GM19463 (cell line): ENCODE data around the gene DST.
A peak's percentile ranks its signal among the peaks of the same experiment; 100 is the strongest.

Experiments
- ATAC-seq: cut with Tn5 transposase; IDR thresholded peaks from one replicate; pipeline ENCODE4 v1.9.1; 2021; ENCODE audit warnings: mild to moderate bottlenecking, moderate library complexity; ENCODE audit not compliant: unreplicated experiment

The DST gene

DNA sequence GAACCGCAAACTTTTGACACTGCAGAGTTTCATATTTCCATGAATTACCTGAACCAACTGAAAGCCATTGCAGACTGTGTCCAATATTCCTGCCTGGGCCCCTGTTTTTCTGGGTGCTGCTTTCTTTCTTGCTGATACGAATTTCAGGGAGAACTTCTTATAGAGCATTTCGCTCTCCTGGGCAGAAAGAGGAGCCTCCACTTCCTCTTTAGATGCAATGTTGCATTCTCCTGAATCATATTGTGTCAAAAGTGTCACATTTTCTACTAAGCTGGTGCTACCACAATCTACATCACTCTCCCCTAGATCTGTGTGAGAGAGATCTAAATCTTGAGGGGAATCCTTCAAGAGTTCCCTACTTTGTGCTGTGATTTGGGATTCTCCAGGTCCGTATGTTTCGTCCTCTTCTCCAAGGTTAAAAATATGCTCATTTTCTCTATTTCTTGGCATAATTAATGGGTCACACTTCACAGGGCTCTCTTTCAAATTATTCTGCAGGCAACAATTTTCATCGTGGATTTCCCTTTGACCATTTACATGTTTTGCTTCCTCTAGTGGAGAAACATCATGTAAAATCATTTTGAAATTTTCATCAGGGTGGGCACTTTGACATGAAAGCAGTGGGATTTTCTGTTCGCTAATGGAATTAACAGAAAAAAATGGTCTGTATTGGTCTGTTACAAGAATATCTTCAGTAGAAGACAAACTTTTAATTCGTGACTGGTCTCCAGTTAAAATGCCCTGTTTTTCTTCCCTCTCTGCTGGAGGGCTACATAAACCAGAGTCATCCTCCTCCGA lies 102.3 kb downstream of the DST start:
- ATAC-seq: no peak

DNA sequence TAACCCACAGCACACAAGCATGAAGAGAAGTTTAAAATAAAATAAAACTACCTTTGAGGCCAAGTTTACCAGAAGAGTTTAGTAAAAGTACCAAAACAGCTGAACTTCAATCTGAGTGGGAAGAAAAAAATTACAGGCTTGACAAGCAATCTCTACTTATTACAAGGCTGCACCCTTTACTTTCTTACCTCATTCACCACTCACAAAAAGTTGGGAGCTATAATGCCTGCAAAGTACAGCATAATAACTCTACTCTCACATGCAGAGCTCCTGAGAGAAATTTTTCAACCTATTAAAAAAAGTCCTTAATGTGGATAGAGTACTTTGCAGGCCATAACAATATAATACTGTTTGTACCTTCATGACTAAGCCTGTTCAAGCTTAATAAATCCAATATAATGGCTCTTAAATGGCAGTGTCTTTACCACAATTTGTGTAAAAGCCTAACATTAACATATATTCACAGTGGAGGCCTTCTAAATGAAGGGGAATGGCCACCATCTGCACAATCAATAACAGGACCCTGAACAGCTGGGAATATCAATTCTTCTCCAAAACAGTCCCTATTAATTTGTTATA lies 103.1 kb downstream of the DST start:
- no peak for ATAC-seq

DNA sequence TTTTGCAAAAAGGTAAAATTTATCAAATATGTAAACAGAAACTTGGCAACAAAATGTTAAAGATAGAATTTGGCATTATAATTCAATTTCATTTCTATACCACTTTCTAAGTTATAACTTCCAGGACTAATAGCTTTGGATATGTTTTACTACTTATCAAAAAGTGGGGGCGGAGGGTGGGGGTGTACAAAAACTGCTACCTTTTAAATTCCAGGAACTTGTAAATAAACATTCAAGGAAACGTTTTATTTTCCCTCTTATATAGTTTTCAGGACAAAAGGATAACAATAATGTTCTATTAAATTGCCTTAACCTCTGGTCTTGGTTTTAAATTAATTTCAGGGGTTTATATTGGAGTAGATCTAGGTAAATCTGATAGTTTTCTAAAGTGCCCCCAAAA lies 103.8 kb downstream of the DST start:
- no peak for ATAC-seq

DNA sequence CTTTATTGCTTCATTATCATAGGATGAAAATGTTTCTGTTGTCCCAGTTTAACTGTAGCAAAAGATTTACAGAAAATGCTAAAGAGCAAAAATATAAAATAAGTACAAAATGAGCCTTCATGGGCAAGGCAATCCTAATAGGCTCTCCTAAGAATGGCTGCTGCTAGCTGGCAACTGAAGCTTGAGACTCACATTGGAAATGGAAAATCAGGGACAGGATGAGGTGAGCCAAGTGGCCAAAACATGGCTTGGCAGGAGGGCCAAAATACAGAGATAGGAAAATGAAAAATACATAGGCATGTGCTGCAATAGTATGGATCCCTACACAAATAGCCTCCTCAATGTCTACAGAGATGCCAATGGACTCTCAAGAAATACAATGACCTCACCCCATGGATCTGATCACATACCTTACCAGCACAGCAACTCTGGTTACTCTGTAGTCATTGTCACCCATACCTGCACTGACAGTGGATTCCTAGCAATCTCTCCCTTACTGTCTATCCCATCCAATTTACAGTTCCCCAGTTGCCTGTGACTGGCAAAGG lies 105.4 kb downstream of the DST start:
- no peak for ATAC-seq

DNA sequence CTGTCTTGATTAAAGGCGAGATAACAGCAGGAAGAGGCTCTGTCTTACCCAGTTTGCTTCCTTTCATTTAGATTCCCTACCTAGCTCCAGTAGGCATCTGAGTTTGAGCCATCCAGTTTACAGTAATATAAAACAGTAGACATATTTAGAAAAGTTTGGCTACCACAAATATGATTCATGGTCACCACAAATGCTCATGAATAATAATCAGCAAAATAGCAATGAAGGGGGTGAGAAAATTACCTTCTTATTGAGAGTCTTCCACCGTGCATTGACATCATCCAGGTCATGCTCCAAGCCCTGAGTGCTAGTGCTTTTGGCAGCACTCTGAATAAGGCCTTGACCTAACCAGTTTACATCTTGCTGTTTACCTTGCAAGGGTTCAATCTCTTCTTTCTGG lies 106.2 kb downstream of the DST start:
- ATAC-seq: no peak

DNA sequence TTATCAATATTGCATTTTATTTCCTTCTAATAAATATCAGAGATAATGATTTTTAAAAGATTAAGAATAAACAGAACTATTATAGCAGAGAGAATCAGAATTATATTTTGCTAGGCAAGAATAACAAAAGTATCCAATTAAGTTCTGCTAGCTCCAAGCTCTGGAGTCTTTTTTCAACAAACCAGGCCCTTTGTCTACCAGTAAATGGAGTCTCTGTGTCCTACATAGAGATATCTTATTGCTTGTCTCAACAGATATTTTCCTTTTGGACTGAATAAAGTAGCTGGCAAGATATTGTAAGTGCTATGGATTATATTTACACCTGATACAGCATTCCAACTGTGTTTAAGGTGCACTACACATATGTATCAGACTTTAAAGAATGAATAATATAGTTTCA lies 107.1 kb downstream of the DST start:
- no peak for ATAC-seq

DNA sequence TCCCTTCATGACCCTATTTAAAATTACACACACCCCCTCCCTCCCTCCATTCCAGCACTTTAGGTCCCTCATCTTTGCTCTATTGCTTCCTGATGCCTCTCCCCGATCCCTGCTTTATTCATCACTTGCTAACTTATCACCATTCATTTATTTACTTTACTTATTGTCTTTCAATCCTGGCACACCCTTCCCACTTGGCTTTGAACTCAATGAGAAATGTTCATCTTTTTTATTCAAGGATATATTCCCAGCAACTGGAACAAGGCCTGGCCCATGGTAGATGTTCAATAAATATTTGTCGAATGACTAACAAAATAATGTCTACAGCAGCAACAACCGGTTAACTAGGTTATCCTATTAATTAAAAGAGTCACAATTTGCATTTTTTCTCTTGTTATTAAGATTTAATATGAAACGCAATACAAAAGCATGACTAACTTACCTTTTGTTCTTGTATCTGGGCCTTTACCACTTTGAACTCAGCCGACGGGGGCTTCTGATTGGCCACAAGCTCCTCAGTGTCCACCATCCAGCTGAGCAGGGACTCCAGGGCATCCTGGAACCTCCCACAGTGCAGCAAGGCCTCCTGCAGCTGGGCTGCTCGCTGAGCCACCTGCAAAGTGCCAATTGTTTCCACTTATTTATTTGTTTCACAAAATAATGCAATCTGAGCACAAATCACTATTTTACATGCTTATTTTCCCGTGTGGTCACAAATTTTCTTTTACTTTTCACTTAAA lies 107.8 kb downstream of the DST start:
- ATAC-seq: no peak

DNA sequence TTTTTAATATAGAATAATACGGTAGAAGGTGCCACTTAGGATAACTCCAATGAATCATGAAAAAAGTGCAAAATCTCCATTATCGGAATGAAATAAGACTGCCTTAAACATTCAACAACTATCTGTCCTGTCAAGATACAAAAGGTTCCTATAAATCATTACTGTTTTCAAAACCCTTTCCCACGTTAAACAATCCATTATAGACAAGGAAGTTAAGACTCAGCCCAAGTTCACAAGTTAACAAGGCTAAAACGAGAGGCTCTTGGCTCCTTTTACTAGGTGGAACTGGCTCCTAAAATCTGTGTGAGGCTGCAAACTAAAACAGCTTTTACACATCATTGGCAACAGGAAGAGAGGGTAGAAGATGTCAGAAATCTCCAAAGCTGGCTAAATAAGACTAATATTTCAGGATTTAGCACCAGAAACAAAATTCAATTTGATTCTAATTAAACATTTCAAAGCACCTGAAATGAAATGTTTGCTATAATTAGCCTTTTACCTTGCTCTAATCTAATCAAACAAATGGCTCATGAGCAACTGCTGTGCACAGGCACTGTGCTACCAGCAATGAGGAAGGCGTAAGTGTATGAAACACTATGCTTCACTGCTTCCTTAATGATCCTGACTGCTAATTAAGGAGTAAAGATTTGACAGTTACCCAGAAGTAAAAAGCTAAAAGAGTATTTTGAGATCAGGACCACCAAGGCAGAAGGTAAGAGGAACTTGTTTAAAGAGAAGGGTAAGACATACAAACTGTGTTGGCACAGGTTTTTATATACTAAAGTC lies 109.7 kb downstream of the DST start:
- ATAC-seq: peak; percentile 79

DNA sequence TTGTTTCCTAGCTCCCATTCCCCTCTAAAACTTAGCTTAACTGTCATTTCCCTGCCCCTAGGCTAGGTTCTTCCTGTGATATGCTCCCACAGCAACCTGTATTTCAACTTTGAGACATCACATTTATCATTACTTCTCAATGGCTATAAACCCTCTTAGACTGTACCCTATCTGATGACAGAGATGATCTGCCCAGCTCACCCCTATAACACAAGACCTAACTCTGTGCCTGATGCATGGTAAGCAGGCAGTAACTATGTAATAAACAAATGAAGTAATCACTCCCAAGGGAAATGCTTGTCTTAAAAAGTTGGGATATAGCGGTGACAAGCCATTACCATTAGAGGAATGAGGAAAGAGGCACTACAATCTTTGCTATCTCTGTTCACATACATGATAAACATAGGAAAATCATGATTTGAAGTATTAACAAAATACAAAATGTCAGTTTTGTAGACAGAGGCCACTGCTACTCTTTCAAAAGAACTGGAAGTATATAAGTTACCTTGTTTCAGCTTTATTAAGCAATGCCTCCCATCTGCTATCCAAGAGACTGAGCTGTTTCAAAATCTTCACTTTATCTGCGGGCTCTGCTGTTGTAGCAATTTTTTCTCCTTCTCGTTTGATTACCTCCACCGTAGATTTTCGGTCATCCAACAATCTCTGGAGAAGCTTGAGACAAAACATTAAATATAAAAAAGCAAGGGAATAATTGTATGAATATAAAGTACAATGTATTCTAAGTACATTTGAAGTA lies 110.7 kb downstream of the DST start:
- no peak for ATAC-seq

DNA sequence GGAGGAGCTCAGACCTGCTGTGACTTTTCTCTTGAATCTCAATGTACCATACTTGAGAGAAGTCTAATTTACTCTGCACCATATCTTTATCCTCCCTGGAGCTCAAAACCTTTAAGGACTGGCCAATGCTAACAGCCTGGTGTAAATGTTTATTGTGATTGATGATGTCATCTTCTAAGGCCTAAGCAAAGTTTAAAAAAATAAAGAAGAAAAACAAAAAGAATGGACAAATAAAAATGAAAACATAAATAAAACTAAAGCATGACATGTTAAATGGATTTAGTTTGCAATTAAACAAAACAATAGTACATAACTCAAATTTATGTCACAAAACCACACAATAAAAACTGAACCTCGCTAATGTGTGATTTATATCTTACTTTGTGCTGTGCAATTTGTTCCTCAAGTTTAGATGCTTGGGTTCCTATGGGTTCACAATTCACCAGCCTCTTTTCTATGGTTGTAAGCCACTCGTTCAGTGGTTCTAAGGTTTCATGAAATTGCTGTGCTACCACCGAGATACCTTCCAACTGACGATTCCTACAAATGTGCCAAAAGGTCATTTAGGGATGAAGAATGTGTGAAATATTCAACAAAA lies 113.0 kb downstream of the DST start:
- no peak for ATAC-seq

DNA sequence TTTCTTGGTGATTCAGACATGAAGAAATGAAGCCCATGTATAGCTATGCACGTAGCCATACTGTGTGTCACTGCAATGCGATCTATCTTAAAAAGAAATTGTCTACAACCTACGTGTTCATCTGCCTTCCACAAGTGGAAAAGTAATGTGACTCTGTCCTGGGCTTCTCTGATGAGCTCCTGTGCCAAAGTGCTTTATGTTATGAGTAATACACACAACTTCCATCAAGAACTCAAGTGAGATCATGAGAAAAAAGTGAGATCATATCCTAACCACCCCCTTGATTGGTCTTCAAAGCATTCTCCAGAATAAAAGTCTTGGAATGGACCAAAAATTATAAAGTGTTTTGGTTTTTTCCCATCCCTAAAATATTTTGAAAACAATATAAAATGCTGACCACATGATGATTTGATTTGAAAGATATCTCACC lies 114.3 kb downstream of the DST start:
- no peak for ATAC-seq

DNA sequence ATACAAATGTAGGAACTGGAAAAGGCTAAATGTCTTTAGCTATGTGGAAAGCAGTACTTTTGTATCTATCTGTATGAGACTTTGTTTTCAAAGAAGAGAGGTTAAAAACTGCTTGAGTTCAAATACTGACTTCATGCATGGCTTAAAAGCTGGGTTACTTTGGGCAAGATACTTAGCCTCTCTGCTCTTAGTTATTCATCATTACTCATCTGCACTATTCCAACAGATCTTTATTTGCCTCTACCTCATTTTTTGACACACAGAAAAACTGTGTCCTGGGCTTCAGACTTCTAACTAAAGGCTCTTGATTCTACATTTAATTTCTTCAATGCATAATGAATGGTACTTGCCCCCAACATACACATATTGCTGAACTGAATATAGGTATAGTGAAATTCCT lies 114.8 kb downstream of the DST start:
- ATAC-seq: no peak

DNA sequence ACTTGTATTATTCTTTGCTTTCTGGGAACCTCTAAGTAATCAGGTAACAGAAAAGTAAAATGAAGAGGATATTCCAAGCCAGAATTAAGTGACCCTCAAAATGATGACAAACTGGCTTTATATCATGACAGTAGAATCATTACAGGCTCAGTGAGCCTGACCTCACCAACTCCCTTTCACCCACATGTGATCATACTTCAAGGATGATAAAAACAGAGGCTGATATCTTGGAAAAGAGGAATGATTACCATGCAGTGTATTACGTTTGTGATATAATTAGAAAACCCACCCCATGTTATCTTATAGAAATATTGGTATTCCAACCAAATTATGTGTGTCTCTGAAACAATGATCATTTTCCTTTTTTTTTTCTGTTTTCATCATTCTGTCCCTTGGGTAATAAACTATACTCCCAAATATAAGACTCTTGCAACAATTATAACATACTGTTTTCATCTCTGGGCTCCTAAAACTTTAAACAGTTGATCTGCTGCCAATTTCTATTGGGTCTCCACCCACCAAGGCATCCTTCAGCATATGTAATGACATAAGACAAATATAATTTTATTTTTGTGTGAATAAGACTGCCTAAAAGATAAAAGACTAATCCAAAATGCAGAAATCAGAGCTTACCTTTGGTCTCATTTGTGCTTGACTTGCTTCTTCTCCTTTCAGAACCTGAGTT lies 115.7 kb downstream of the DST start:
- no peak for ATAC-seq

DNA sequence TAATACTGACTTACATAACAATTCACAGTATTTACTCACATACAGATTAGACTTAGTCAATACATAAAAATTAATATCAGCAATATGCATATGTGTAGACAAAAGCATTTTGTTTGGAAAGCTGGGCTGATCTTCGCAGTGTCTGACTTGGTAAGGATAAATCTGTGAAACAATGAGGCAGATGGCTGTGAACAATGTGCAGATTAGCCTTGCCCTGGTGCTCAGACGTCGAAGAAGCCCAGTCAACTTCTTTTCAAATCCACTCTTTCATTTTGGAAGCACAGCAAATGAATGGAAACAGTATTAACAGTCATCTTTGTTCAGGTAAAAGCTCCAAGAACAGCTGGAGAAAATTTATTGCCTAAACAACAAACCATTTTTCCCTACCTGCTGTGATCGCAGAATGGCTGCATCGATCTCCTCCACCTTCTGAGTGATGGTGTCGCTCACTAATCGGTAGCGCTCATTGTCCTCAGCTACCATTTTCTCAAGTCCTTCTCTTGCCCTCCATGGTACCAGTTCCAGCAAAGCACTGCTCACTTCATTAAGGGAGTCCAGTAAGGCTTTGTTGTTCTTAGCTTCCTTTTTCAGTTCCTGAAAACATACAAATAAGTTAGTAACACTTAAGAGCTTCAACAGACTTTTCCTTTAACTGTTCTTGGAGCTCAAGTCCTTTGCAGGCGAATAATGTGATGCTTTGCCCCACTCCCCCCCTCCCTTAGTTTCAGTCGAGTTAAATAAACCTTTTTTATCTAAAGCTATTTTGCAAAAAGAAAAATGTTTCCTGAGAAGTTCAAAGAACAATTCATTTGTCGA lies 116.5 kb downstream of the DST start:
- no peak for ATAC-seq

DNA sequence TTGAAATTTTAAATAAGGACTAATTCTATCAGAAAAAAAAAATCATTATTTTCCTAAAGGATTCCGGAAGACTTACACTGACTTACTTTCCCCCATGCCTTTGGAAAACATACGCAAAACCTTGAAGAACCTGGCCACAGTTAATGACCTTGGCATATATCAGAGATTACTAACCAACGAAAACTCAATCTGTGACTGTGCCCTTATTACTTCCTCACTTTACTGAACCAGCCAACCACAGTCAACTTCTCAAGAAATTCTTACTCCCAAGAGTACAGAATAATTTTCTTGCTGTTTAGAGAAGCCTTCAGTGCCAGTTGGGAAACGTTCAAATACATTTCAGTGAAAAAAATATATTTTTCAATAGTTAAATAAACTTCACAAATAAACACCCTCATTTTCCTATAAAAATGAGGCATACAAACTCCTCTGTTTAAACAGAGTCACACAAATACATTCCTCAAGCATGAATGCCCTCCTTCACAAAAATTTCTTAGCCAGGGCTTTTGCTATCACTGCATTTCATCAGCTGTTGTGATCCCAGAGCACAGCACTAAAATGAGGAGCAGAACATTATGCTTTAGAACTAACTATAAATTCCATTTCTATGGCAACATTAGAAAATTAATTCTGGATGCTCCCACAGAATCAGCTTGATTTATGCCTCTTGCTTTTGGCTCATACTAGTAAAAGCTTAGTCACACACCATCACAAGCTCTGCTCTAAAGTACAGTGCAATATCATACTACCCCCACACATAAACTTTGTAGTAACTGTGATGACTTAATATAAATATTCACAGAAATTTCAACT lies 117.6 kb downstream of the DST start:
- no peak for ATAC-seq

DNA sequence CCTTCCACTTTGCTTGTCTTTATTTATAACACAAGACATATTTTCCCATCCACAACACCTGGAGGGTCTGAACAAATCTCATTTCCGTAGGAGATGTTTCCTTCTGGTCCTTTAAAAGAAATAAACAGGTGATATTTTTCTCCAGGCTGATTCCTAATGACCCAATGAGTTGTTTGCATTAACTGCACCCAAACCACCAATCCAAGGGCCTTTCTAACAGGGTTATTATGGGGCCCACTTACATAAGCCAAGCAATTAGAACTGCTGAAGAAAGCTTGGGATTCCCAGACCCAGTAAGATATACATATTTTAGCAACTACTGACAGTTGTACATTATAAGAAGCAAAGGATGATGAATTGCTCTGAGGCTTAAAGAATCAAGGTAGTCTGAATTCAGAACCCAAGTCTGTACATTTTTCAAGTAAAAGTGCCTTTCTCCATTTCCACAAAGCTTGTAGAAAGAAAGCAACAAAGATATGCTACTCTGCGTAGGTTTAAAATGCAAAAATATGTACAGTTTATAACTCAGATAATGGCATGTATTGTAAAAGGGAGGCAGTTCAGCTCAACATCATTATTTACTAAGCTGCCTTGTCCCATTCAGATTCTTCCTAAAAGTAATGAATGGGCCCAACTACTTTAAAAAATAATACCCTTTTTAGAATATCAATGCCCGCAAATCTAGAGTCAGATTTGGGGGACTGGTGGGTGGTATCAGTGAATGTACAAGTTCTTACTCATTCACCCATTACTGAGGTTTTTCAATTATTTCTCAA lies 120.0 kb downstream of the DST start:
- ATAC-seq: no peak

DNA sequence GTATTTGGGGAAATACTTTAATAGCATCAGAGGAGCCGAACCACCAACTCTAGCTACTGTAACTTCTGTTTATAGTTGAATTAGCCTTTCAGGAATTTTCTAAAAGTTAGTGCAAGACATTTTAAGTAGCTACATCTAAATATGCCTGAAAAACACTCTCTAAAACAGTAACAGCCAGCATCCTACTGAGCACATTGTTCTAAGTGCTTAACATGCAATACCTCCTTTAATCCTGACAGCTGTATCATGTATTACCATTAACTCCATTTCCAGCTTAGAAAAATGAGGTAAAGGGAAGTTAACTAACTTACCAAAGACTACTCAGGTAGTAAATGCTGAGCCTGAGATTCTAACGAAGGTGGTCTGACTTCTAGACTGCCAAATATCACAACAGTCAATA lies 120.7 kb downstream of the DST start:
- ATAC-seq: no peak
